Stomach (tissue), 4 donors: ENCODE results near the gene LTO1.

Experiments used
- EP300 ChIP-seq: sonication (generic); formaldehyde crosslinking; IDR thresholded peaks from one replicate; pipeline ENCODE4 v1.6.1; 2017; ENCODE audit warnings: antibody characterized with exemption
- POLR2A ChIP-seq, 4 donors: fragments of 450-650 bp; IDR thresholded peaks; one replicate each; pipeline ENCODE4 v1.6.1; 2016; ENCODE audit warnings: antibody characterized with exemption in 4 of 4, control low read depth in 2 of 4, mild to moderate bottlenecking in 1 of 4, moderate library complexity in 1 of 4
- TF ChIP-seq, protein P1 (sequence below), 7 experiments: fragments of 450-650 bp in 4 of 7; fragments of 200-600 bp in 3 of 7; sonication (generic) in 3 of 7; IDR thresholded peaks; one replicate each; pipeline ENCODE4 v1.5.1; 2016 to 2019; ENCODE audit warnings: antibody characterized with exemption in 7 of 7, control low read depth in 2 of 7, mild to moderate bottlenecking in 1 of 7

DNA sequence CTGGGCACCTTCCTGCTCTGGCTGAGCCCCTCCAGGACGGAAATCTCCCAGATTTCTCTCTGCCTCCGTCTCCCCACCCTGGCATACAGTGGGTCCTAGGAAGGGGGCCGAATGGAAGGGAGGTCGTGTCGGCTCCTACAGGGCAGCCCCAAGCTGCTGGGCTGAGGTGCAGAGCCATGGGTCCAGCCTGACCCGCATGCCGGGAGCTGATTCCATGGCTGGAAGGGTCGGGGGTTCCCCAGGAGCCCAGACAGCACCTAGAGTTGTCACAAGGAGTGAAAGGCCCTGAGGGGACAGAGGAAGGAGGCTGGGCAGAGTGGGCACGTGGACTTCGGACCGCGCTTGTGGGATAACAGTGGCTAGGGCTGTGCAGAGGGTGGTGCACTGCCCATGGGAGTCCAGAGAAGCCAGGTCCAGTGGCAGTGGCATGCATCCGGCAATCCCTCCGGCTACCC is 17.7 kb downstream of the LTO1 start:
- TF ChIP-seq, protein P1, sequence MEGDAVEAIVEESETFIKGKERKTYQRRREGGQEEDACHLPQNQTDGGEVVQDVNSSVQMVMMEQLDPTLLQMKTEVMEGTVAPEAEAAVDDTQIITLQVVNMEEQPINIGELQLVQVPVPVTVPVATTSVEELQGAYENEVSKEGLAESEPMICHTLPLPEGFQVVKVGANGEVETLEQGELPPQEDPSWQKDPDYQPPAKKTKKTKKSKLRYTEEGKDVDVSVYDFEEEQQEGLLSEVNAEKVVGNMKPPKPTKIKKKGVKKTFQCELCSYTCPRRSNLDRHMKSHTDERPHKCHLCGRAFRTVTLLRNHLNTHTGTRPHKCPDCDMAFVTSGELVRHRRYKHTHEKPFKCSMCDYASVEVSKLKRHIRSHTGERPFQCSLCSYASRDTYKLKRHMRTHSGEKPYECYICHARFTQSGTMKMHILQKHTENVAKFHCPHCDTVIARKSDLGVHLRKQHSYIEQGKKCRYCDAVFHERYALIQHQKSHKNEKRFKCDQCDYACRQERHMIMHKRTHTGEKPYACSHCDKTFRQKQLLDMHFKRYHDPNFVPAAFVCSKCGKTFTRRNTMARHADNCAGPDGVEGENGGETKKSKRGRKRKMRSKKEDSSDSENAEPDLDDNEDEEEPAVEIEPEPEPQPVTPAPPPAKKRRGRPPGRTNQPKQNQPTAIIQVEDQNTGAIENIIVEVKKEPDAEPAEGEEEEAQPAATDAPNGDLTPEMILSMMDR (IDR thresholded peaks at IDR 0.05), result no peak
- TF ChIP-seq POLR2A (IDR thresholded peaks at IDR 0.05), result no peak
- TF ChIP-seq EP300, result no peak
